Measurements from ENCODE around the gene DYRK3. TPM values are rescaled to one million over a fixed set of nuclear protein-coding genes. Genes with fewer than 3 reads are reported as not detected.

Gene DYRK3
- total and polyA plus RNA-seq, 2 of the 8 experiments (the other 6 are each of a cell fraction or from before 2014, with no cell fraction given): 2.1 to 8.5 TPM

DNA sequence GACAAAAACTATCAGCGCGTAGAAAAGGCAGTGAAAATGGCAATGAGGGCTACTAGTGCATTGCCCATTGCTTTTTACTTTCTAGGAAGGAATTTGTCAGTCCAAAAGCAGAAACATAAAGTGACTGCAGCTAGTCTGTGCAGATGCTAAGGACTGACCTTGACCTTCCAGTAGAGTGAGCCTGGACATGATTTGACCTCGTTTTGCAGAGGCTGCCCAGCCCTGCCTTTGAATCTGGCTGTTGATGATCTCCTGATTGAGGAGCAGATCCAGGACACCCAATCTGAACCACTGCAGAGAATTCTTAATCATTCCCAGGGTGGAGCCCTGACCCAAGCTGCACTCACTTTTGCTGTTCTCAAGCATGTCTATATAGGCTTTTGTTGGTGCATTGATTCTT lies 21.6 kb downstream of the DYRK3 start:
- Histone ChIP-seq H4K91ac (replicated peaks; ENCODE audit: insufficient read length, low read length) (no peak overlapping the region), H3K14ac (ENCODE audit: insufficient read length) (no peak overlapping the region), H3K27me3 (replicated peaks in 1 of 4; ENCODE audit: control insufficient read depth in 3 of 4, extremely low read depth in 1 of 4, insufficient read depth in 3 of 4, low read length in 3 of 4) (peaks cover 0 to 14% (median 9%) of the 10 kb centered on the region in 4 experiments; a peak in 6 of 7 replicates), H3K23me2 (ENCODE audit: low read depth, low read length) (0 out of 2 replicates have a peak, but pooled peaks cover 5% of the 10 kb centered on the region), H3K4me2 (ENCODE audit: insufficient read depth in 1 of 2, low read depth in 2 of 2, low read length in 2 of 2) (no peak overlapping the region), H2BK120ac (replicated peaks; ENCODE audit: low read depth, low read length) (no peak overlapping the region), H3K18ac (ENCODE audit: extremely low read depth, low read length) (no peak overlapping the region), H2AFZ (ENCODE audit: low read length) (no peak overlapping the region), H4K20me1 (replicated peaks in 1 of 2; ENCODE audit: control insufficient read depth in 1 of 2, insufficient read depth in 2 of 2, low read length in 2 of 2) (no peaks in the 10 kb centered on the region), H3K4me1 (replicated peaks in 1 of 4; ENCODE audit: control insufficient read depth in 3 of 4, insufficient read depth in 4 of 4, low read length in 3 of 4) (peaks cover 0 to 12% (median 5%) of the 10 kb centered on the region in 4 experiments; a peak in 6 of 7 replicates), H3K4ac (replicated peaks; ENCODE audit: insufficient read length, low read depth, low read length) (no peak overlapping the region), H3K79me1 (ENCODE audit: low read depth, low read length) (no peaks in the 10 kb centered on the region), H3K23ac (ENCODE audit: insufficient read length) (no peak overlapping the region), H2BK5ac (ENCODE audit: low read depth, low read length) (no peak overlapping the region), H3K4me3 (ENCODE audit: extremely low read depth in 1 of 4, insufficient read depth in 2 of 4, low read depth in 3 of 4, low read length in 4 of 4) (no peak overlapping the region), H3K9ac (replicated peaks in 1 of 4; ENCODE audit: extremely low read depth in 1 of 4, low read depth in 3 of 4, low read length in 3 of 4) (no peak overlapping the region), H2BK12ac (ENCODE audit: low read depth, low read length) (no peak overlapping the region), H3K79me2 (ENCODE audit: control insufficient read depth in 1 of 2, insufficient read depth in 2 of 2, low read length in 2 of 2) (no peaks in the 10 kb centered on the region), H3K27ac (ENCODE audit: low read depth, low read length) (no peak overlapping the region), H2BK20ac (ENCODE audit: low read length) (no peak overlapping the region), H2BK15ac (ENCODE audit: low read length) (no peak overlapping the region), H3K36me3 (ENCODE audit: control insufficient read depth in 2 of 4, insufficient read depth in 4 of 4, low read length in 3 of 4) (no peaks in the 10 kb centered on the region), H4K8ac (ENCODE audit: extremely low read depth, insufficient read depth, low read length) (no peak overlapping the region), H3K56ac (replicated peaks; ENCODE audit: insufficient read length, low read depth, low read length) (no peak overlapping the region), H4K5ac (ENCODE audit: insufficient read length, low read depth, low read length) (no peak overlapping the region), H3K9me3 (ENCODE audit: insufficient read depth in 2 of 2, low read depth in 1 of 2, low read length in 1 of 2) (no peaks in the 10 kb centered on the region), H2AK5ac (ENCODE audit: low read depth, low read length) (no peak overlapping the region)
- ChIA-PET POLR2A (ENCODE audit: partially characterized antibody) (interaction anchor here (1.9 kb wide), 1 partner anchor 22 kb away, joined by 4 read pairs; the partner anchor contains the start of gene DYRK3), CTCF (ENCODE audit: partially characterized antibody) (interaction anchor here (1.1 to 23.8 kb wide), 12 partner anchors 9 to 275 kb away, joined by 3 to 666 read pairs (median 6); partner anchors contain the start of genes DYRK3 and MAPKAPK2)
- 84% methylated on average over 3 of the region's 3 CpGs; no CpG with 5 or more reads in 1 of the 2 experiments for WGBS, 2 experiments (ENCODE audit: extremely low coverage in 1 of 2, insufficient coverage in 1 of 2, insufficient read length in 1 of 2, insufficient replicate concordance in 2 of 2, low coverage in 1 of 2, low lambda C conversion rate in 2 of 2, missing lambda C conversion rate in 1 of 2)
- no peak for DNase-seq (ENCODE audit: low read depth in 1 of 2, low spot score in 2 of 2)
- FAIRE-seq: no peak
- TF ChIP-seq NRF1 (IDR thresholded peaks at IDR 0.05; ENCODE audit: low read depth, low read length) (no peak), HDAC6 (IDR thresholded peaks at IDR 0.05; ENCODE audit: low read depth, low read length) (no peak), EZH2 (IDR thresholded peaks at IDR 0.05; ENCODE audit: low read depth, low read length, severe bottlenecking) (no peak), CTBP2 (IDR thresholded peaks at IDR 0.05; ENCODE audit: borderline replicate concordance, insufficient read depth, insufficient read length, low read length) (no peak)

Data from H1 (cell line).